ENCODE results near the gene SORBS2.

DNA sequence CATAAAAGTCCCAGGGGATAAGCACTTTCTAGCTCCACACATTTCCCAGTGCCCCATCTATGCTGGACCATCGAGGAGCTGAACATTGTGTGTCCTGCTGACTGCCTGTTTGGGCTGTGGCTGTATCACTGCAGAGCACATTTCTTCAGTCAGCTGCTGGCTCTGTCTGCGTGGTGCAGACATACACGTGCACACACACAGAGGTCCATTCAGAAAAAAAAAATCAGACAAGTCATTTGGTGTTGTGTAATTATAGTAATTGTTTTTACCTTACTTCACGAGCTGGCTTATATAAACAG is 275.6 kb downstream of the SORBS2 start:
- TF ChIP-seq POLR2AphosphoS5 (IDR thresholded peaks at IDR 0.05), result no peak
- TF ChIP-seq, protein P1, sequence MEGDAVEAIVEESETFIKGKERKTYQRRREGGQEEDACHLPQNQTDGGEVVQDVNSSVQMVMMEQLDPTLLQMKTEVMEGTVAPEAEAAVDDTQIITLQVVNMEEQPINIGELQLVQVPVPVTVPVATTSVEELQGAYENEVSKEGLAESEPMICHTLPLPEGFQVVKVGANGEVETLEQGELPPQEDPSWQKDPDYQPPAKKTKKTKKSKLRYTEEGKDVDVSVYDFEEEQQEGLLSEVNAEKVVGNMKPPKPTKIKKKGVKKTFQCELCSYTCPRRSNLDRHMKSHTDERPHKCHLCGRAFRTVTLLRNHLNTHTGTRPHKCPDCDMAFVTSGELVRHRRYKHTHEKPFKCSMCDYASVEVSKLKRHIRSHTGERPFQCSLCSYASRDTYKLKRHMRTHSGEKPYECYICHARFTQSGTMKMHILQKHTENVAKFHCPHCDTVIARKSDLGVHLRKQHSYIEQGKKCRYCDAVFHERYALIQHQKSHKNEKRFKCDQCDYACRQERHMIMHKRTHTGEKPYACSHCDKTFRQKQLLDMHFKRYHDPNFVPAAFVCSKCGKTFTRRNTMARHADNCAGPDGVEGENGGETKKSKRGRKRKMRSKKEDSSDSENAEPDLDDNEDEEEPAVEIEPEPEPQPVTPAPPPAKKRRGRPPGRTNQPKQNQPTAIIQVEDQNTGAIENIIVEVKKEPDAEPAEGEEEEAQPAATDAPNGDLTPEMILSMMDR (IDR thresholded peaks at IDR 0.05; ENCODE audit: poor library complexity, severe bottlenecking), result no peak
- TF ChIP-seq EZH2 (IDR thresholded peaks at IDR 0.05; ENCODE audit: borderline replicate concordance, insufficient read depth, low read length, poor library complexity, severe bottlenecking), result no peak
- TF ChIP-seq, protein P2, sequence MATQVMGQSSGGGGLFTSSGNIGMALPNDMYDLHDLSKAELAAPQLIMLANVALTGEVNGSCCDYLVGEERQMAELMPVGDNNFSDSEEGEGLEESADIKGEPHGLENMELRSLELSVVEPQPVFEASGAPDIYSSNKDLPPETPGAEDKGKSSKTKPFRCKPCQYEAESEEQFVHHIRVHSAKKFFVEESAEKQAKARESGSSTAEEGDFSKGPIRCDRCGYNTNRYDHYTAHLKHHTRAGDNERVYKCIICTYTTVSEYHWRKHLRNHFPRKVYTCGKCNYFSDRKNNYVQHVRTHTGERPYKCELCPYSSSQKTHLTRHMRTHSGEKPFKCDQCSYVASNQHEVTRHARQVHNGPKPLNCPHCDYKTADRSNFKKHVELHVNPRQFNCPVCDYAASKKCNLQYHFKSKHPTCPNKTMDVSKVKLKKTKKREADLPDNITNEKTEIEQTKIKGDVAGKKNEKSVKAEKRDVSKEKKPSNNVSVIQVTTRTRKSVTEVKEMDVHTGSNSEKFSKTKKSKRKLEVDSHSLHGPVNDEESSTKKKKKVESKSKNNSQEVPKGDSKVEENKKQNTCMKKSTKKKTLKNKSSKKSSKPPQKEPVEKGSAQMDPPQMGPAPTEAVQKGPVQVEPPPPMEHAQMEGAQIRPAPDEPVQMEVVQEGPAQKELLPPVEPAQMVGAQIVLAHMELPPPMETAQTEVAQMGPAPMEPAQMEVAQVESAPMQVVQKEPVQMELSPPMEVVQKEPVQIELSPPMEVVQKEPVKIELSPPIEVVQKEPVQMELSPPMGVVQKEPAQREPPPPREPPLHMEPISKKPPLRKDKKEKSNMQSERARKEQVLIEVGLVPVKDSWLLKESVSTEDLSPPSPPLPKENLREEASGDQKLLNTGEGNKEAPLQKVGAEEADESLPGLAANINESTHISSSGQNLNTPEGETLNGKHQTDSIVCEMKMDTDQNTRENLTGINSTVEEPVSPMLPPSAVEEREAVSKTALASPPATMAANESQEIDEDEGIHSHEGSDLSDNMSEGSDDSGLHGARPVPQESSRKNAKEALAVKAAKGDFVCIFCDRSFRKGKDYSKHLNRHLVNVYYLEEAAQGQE (IDR thresholded peaks at IDR 0.05; ENCODE audit: borderline replicate concordance), result no peak
- no peak for TF ChIP-seq MXI1 (conservative IDR thresholded peaks at IDR 0.05; ENCODE audit: poor library complexity, severe bottlenecking)
- TF ChIP-seq SMC3 (conservative IDR thresholded peaks at IDR 0.05; ENCODE audit: poor library complexity), result no peak
- no peak for TF ChIP-seq TAF1 (IDR thresholded peaks at IDR 0.05; ENCODE audit: low read depth)
- TF ChIP-seq EP300 (conservative IDR thresholded peaks at IDR 0.05; ENCODE audit: poor library complexity, severe bottlenecking), result no peak
- TF ChIP-seq RAD21 (conservative IDR thresholded peaks at IDR 0.05), result no peak
